IMR-90 (cell line): Measurements from ENCODE around the gene ZNF292. TPM values are rescaled to one million over a fixed set of nuclear protein-coding genes. Genes with fewer than 3 reads are reported as not detected.

Experiments
- ATAC-seq: fragments of 200-7000 bp; cut with Tn5 transposase; 2 replicates; pipeline ENCODE4 v1.9.1; 2020; ENCODE audit warnings: low read depth, mild to moderate bottlenecking, moderate library complexity
- BruUV-seq: library from RNA; stranded (reverse); fragments of 400-500 nt; replicated peaks from 2 replicates; lab custom pipeline; 2021; lab: Mats Ljungman, UMichigan
- CTCF ChIA-PET: fragments of 300-600 bp; formaldehyde crosslinking; extraction: SDS; loops from one replicate; lab custom pipeline; 2021; ENCODE audit warnings: antibody characterized with exemption; lab: Yijun Ruan, JAX
- POLR2A ChIA-PET: fragments of 300-600 bp; sonication (Branson Sonifier 250); formaldehyde crosslinking; loops from one replicate; lab custom pipeline; 2022; ENCODE audit warnings: antibody characterized with exemption; ENCODE audit not compliant: unreplicated experiment; lab: Charles Lee
- DNase-seq: peaks from one replicate; pipeline ENCODE4 v3.0.0; 2013
- H2AFZ ChIP-seq: replicated peaks from 2 replicates; pipeline ENCODE3; 2013; ENCODE audit warnings: low read length, mild to moderate bottlenecking; ENCODE audit not compliant: poor library complexity
- H2AK5ac ChIP-seq: 2 replicates; pipeline ENCODE4 v1.6.1; 2013; ENCODE audit warnings: low read depth, low read length, inconsistent platforms
- H2AK9ac ChIP-seq: replicated peaks from 2 replicates; pipeline ENCODE3; 2013; ENCODE audit warnings: mild to moderate bottlenecking, low read depth, low read length, moderate library complexity; ENCODE audit not compliant: poor library complexity
- H2BK120ac ChIP-seq: 2 replicates; pipeline ENCODE4 v1.6.1; 2013; ENCODE audit warnings: low read depth, low read length, inconsistent platforms
- H2BK15ac ChIP-seq: 3 replicates; pipeline ENCODE4 v1.6.1; 2013; ENCODE audit warnings: low read depth, low read length, inconsistent platforms
- H2BK20ac ChIP-seq: 2 replicates; pipeline ENCODE4 v1.6.1; 2013; ENCODE audit warnings: low read depth, mild to moderate bottlenecking, inconsistent platforms, low read length, moderate library complexity
- H2BK5ac ChIP-seq: 2 replicates; pipeline ENCODE4 v1.6.1; 2013; ENCODE audit warnings: mild to moderate bottlenecking, low read depth, low read length, inconsistent platforms; ENCODE audit not compliant: poor library complexity, severe bottlenecking
- H3K14ac ChIP-seq: replicated peaks from 2 replicates; pipeline ENCODE4 v1.6.1; 2013; ENCODE audit warnings: low read depth, low read length, inconsistent platforms
- H3K18ac ChIP-seq: 2 replicates; pipeline ENCODE4 v1.6.1; 2013; ENCODE audit warnings: low read depth, low read length, control low read depth
- H3K23ac ChIP-seq: 2 replicates; pipeline ENCODE4 v1.6.1; 2013; ENCODE audit warnings: low read depth, low read length, inconsistent platforms
- H3K27ac ChIP-seq: 2 replicates; pipeline ENCODE4 v1.5.1; 2013; ENCODE audit warnings: mild to moderate bottlenecking, control low read depth, low read length; ENCODE audit not compliant: insufficient read depth
- H3K27me3 ChIP-seq: 2 replicates; pipeline ENCODE4 v1.6.1; 2013; ENCODE audit warnings: low read length; ENCODE audit not compliant: control insufficient read depth, insufficient read depth
- H3K36me3 ChIP-seq: 2 replicates; pipeline ENCODE4 v1.6.1; 2013; ENCODE audit warnings: low read length, mixed read lengths; ENCODE audit not compliant: control insufficient read depth, insufficient read depth
- H3K4ac ChIP-seq: 2 replicates; pipeline ENCODE4 v1.6.1; 2013; ENCODE audit warnings: low read depth, low read length, inconsistent platforms
- H3K4me1 ChIP-seq: 2 replicates; pipeline ENCODE4 v1.6.1; 2013; ENCODE audit warnings: low read length, mixed read lengths; ENCODE audit not compliant: control insufficient read depth, insufficient read depth
- H3K4me2 ChIP-seq: 2 replicates; pipeline ENCODE4 v1.6.1; 2013; ENCODE audit warnings: low read depth, mild to moderate bottlenecking, control low read depth, low read length, moderate library complexity
- H3K4me3 ChIP-seq: 2 replicates; pipeline ENCODE4 v1.5.1; 2013; ENCODE audit warnings: low read depth, mild to moderate bottlenecking, control low read depth, low read length, moderate library complexity; ENCODE audit not compliant: insufficient read depth
- H3K56ac ChIP-seq: 2 replicates; pipeline ENCODE4 v1.6.1; 2013; ENCODE audit warnings: low read length, inconsistent platforms; ENCODE audit not compliant: insufficient read depth; ENCODE audit errors: extremely low read depth
- H3K79me1 ChIP-seq, 2 experiments: 2 replicates each; pipeline ENCODE4 v1.6.1; 2013; ENCODE audit warnings: low read length in 2 of 2, inconsistent platforms in 1 of 2, low read depth in 1 of 2
- H3K9ac ChIP-seq: 2 replicates; pipeline ENCODE4 v1.6.1; 2013; ENCODE audit warnings: low read depth, low read length, control low read depth
- H3K9me1 ChIP-seq: 2 replicates; pipeline ENCODE4 v1.6.1; 2013; ENCODE audit warnings: low read length, inconsistent platforms; ENCODE audit not compliant: insufficient read depth
- H3K9me3 ChIP-seq: 2 replicates; pipeline ENCODE4 v1.6.1; 2013; ENCODE audit warnings: low read length; ENCODE audit not compliant: control insufficient read depth, insufficient read depth
- H4K20me1 ChIP-seq: 2 replicates; pipeline ENCODE4 v1.6.1; 2013; ENCODE audit warnings: low read length, inconsistent platforms; ENCODE audit not compliant: insufficient read depth
- H4K5ac ChIP-seq: 2 replicates; pipeline ENCODE4 v1.6.1; 2013; ENCODE audit warnings: mild to moderate bottlenecking, low read depth, low read length, control low read depth
- H4K8ac ChIP-seq, 2 experiments: 2 replicates each; pipeline ENCODE4 v1.6.1; 2013; ENCODE audit warnings: low read depth in 2 of 2, low read length in 2 of 2, control low read depth in 1 of 2, inconsistent platforms in 1 of 2
- H4K91ac ChIP-seq: 2 replicates; pipeline ENCODE4 v1.6.1; 2013; ENCODE audit warnings: low read depth, low read length, inconsistent platforms; ENCODE audit not compliant: insufficient read depth
- BHLHE40 ChIP-seq: fragments of 150-350 bp; IDR thresholded peaks from 2 replicates; pipeline ENCODE4 v1.6.1; 2016; ENCODE audit warnings: mild to moderate bottlenecking, low read depth, low read length
- CEBPB ChIP-seq: IDR thresholded peaks from 2 replicates; pipeline ENCODE4 v1.6.1; 2012; ENCODE audit warnings: low read depth, low read length, improper control_type of control experiment
- CHD1 ChIP-seq: IDR thresholded peaks from 2 replicates; pipeline ENCODE4 v1.6.1; 2012; ENCODE audit warnings: low read depth, low read length, improper control_type of control experiment
- ELK1 ChIP-seq: fragments of 150-350 bp; IDR thresholded peaks from 2 replicates; pipeline ENCODE4 v1.6.1; 2016; ENCODE audit warnings: low read depth, mild to moderate bottlenecking, low read length, moderate library complexity, borderline replicate concordance
- FOS ChIP-seq: fragments of 150-350 bp; IDR thresholded peaks from 2 replicates; pipeline ENCODE4 v1.6.1; 2016; ENCODE audit warnings: low read depth, low read length
- NFE2L2 ChIP-seq: fragments of 150-350 bp; IDR thresholded peaks from 2 replicates; pipeline ENCODE4 v1.6.1; 2016; ENCODE audit warnings: low read depth, mild to moderate bottlenecking, low read length
- POLR2A ChIP-seq: IDR thresholded peaks from 2 replicates; pipeline ENCODE4 v1.6.1; 2012; ENCODE audit warnings: mild to moderate bottlenecking, low read depth, low read length
- RAD21 ChIP-seq: IDR thresholded peaks from 2 replicates; pipeline ENCODE4 v1.6.1; 2012; ENCODE audit warnings: low read length, improper control_type of control experiment
- RCOR1 ChIP-seq: IDR thresholded peaks from 2 replicates; pipeline ENCODE4 v1.6.1; 2012; ENCODE audit warnings: mild to moderate bottlenecking, low read length, improper control_type of control experiment; ENCODE audit not compliant: insufficient replicate concordance
- RFX5 ChIP-seq: IDR thresholded peaks from 2 replicates; pipeline ENCODE4 v1.8.0; 2012; ENCODE audit warnings: low read depth, mild to moderate bottlenecking, low read length, moderate library complexity
- SMC3 ChIP-seq: fragments of 150-350 bp; IDR thresholded peaks from 2 replicates; pipeline ENCODE4 v1.6.1; 2016; ENCODE audit warnings: low read depth, mild to moderate bottlenecking, antibody characterized with exemption, low read length, moderate library complexity
- USF2 ChIP-seq: fragments of 150-350 bp; IDR thresholded peaks from 2 replicates; pipeline ENCODE4 v1.6.1; 2017; ENCODE audit warnings: mild to moderate bottlenecking, antibody characterized with exemption, low read length, low read depth
- WGBS, 2 experiments: methylation state at CpG; one replicate each; pipeline versions ENCODE4 v1.1.5 to v1.1.7; 2013; ENCODE audit warnings: missing lambda C conversion rate in 2 of 2; ENCODE audit not compliant: insufficient read length in 1 of 2; ENCODE audit errors: extremely low coverage in 2 of 2; 5-methylcytosine and 5-hydroxymethylcytosine counted together
- dilution Hi-C: fragments of 300-500 bp; cut with HindIII; formaldehyde crosslinking; loops from one replicate; pipeline ENCODE4 v1.14.3; 2018; ENCODE audit warnings: low sequenced_read_pairs; ENCODE audit not compliant: unreplicated experiment
- in situ Hi-C: fragments of 300-500 bp; cut with MboI; formaldehyde crosslinking; loops from 3 replicates; pipeline ENCODE4 v1.14.3; 2019; ENCODE audit warnings: low sequenced_read_pairs, inconsistent platforms, mixed read lengths
- intact Hi-C: fragments of 100-400 bp; cut with micrococcal nuclease; formaldehyde crosslinking; loops from 2 replicates; pipeline ENCODE4 v1.10.0; 2022
- polyA plus RNA-seq, 3 experiments: library from polyadenylated mRNA; depleted of rRNA; stranded (reverse); fragments of >200 nt; gene quantifications; 2 replicates each; pipeline ENCODE4 v1.2.3, GENCODE V29; 2012; ENCODE audit warnings: low replicate concordance in 1 of 3
- total RNA-seq: library from RNA; depleted of rRNA; stranded (reverse); fragments of >200 nt; gene quantifications from 2 replicates; pipeline ENCODE4 v1.2.3, GENCODE V29; 2012

ZNF292 gene
- total and polyA plus RNA-seq, 2 of the 4 experiments (the other 2 are of a cell fraction) = 5.5 to 28.3 TPM

DNA sequence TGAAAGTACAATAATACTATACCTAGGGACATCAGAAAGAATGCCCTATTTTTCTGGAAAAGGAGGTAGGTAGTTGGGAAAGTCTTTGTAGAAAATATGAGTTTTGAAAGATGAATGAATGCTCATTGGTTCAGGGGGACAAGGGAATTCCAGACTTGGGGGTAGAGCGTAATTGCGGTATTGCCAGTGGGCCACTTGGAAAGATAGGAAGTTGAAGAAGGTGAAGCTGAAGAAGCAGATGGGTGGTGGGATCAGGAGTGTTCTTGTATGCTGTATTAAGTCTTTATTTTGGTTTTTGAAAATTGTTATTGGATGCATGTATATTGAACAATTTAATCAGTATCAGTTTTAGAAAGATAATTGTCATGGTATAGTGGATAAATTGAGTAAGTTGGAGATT lies 109.1 kb downstream of the ZNF292 start:
- dilution Hi-C loops (no loop called here), intact Hi-C loops (no loop called here), in situ Hi-C loops (no loop called here)
- H3K18ac ChIP-seq = no peak overlapping the region
- H3K4me3 ChIP-seq = no peak overlapping the region
- H2AFZ ChIP-seq = no peak overlapping the region
- no peak overlapping the region for H3K4ac ChIP-seq
- no peak overlapping the region for H3K4me2 ChIP-seq
- peaks cover 0 to 12% of the 10 kb centered on the region in 2 experiments; a peak in 2 of 4 replicates for H3K79me1 ChIP-seq
- ChIA-PET POLR2A (no interaction called here), CTCF (no interaction called here)
- H3K27me3 ChIP-seq = no peaks in the 10 kb centered on the region
- no peak overlapping the region for H4K8ac ChIP-seq
- H3K23ac ChIP-seq = no peak overlapping the region
- BruUV-seq = no TSS peak
- no peak overlapping the region for H2BK5ac ChIP-seq
- H2BK120ac ChIP-seq = no peak overlapping the region
- H3K27ac ChIP-seq = no peak overlapping the region
- H2BK20ac ChIP-seq = no peak overlapping the region
- H2BK15ac ChIP-seq = no peak overlapping the region
- H4K5ac ChIP-seq = no peak overlapping the region
- H3K9me3 ChIP-seq = no peaks in the 10 kb centered on the region; the same call in 1 of the 2 replicates
- H3K9ac ChIP-seq = no peak overlapping the region
- H2AK9ac ChIP-seq = no peak overlapping the region
- no peak overlapping the region for H2AK5ac ChIP-seq
- peaks cover 3% of the 10 kb centered on the region; the same call in 1 of the 2 replicates for H3K36me3 ChIP-seq
- H3K56ac ChIP-seq = no peak overlapping the region
- H4K91ac ChIP-seq = no peak overlapping the region
- DNase-seq (no peak), ATAC-seq (no peak)
- 100% methylated on average over 2 of the region's 2 CpGs; no CpG with 5 or more reads in 1 of the 2 experiments for WGBS, 2 experiments
- no peak overlapping the region for H3K14ac ChIP-seq
- H3K4me1 ChIP-seq = no peaks in the 10 kb centered on the region; the same call in 1 of the 2 replicates
- no peaks in the 10 kb centered on the region for H4K20me1 ChIP-seq
- H3K9me1 ChIP-seq = no peaks in the 10 kb centered on the region
- TF ChIP-seq FOS = no peak
- TF ChIP-seq ELK1 = no peak
- TF ChIP-seq RAD21 = no peak
- TF ChIP-seq SMC3 = no peak
- TF ChIP-seq RCOR1 = no peak
- no peak for TF ChIP-seq CEBPB
- no peak for TF ChIP-seq BHLHE40
- no peak for TF ChIP-seq NFE2L2
- TF ChIP-seq USF2 = no peak
- no peak for TF ChIP-seq CHD1
- TF ChIP-seq POLR2A = no peak
- no peak for TF ChIP-seq RFX5
